ENCODE measurements around the gene ELN. TPM values are rescaled to one million over a fixed set of nuclear protein-coding genes. Genes with fewer than 3 reads are reported as not detected.

Gene ELN
- total and polyA plus RNA-seq, 2 of the 8 experiments (the other 6 are each of a cell fraction or from before 2014, with no cell fraction given): 5.1 to 5.6 TPM

DNA sequence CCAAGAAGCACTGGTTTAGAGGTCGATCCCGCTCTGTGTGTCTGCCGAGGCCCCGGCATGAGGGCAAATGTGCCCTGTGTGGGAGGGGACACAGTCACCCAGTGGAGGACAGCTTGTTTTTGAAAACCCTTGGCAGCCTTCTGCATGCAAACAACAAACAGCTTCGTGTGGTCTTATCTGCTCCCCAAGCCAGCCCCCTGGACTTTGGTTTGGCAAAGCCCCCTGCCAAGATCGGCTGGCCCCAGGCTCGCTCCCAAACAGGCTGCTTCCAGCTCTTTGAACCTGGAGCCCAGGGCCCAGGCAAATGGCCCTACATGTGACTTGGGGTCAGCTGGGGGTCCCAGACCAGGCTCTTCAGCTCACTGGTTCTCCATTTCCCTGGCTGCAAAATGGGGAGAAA, 2.9 kb downstream of the ELN start (continued):
- TF ChIP-seq, protein P1, sequence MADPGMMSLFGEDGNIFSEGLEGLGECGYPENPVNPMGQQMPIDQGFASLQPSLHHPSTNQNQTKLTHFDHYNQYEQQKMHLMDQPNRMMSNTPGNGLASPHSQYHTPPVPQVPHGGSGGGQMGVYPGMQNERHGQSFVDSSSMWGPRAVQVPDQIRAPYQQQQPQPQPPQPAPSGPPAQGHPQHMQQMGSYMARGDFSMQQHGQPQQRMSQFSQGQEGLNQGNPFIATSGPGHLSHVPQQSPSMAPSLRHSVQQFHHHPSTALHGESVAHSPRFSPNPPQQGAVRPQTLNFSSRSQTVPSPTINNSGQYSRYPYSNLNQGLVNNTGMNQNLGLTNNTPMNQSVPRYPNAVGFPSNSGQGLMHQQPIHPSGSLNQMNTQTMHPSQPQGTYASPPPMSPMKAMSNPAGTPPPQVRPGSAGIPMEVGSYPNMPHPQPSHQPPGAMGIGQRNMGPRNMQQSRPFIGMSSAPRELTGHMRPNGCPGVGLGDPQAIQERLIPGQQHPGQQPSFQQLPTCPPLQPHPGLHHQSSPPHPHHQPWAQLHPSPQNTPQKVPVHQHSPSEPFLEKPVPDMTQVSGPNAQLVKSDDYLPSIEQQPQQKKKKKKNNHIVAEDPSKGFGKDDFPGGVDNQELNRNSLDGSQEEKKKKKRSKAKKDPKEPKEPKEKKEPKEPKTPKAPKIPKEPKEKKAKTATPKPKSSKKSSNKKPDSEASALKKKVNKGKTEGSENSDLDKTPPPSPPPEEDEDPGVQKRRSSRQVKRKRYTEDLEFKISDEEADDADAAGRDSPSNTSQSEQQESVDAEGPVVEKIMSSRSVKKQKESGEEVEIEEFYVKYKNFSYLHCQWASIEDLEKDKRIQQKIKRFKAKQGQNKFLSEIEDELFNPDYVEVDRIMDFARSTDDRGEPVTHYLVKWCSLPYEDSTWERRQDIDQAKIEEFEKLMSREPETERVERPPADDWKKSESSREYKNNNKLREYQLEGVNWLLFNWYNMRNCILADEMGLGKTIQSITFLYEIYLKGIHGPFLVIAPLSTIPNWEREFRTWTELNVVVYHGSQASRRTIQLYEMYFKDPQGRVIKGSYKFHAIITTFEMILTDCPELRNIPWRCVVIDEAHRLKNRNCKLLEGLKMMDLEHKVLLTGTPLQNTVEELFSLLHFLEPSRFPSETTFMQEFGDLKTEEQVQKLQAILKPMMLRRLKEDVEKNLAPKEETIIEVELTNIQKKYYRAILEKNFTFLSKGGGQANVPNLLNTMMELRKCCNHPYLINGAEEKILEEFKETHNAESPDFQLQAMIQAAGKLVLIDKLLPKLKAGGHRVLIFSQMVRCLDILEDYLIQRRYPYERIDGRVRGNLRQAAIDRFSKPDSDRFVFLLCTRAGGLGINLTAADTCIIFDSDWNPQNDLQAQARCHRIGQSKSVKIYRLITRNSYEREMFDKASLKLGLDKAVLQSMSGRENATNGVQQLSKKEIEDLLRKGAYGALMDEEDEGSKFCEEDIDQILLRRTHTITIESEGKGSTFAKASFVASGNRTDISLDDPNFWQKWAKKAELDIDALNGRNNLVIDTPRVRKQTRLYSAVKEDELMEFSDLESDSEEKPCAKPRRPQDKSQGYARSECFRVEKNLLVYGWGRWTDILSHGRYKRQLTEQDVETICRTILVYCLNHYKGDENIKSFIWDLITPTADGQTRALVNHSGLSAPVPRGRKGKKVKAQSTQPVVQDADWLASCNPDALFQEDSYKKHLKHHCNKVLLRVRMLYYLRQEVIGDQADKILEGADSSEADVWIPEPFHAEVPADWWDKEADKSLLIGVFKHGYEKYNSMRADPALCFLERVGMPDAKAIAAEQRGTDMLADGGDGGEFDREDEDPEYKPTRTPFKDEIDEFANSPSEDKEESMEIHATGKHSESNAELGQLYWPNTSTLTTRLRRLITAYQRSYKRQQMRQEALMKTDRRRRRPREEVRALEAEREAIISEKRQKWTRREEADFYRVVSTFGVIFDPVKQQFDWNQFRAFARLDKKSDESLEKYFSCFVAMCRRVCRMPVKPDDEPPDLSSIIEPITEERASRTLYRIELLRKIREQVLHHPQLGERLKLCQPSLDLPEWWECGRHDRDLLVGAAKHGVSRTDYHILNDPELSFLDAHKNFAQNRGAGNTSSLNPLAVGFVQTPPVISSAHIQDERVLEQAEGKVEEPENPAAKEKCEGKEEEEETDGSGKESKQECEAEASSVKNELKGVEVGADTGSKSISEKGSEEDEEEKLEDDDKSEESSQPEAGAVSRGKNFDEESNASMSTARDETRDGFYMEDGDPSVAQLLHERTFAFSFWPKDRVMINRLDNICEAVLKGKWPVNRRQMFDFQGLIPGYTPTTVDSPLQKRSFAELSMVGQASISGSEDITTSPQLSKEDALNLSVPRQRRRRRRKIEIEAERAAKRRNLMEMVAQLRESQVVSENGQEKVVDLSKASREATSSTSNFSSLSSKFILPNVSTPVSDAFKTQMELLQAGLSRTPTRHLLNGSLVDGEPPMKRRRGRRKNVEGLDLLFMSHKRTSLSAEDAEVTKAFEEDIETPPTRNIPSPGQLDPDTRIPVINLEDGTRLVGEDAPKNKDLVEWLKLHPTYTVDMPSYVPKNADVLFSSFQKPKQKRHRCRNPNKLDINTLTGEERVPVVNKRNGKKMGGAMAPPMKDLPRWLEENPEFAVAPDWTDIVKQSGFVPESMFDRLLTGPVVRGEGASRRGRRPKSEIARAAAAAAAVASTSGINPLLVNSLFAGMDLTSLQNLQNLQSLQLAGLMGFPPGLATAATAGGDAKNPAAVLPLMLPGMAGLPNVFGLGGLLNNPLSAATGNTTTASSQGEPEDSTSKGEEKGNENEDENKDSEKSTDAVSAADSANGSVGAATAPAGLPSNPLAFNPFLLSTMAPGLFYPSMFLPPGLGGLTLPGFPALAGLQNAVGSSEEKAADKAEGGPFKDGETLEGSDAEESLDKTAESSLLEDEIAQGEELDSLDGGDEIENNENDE (IDR thresholded peaks at IDR 0.05; ENCODE audit: insufficient replicate concordance, low read length): no peak
- TF ChIP-seq SRF (IDR thresholded peaks at IDR 0.05; ENCODE audit: low read depth, low read length) (no peak), GABPA (IDR thresholded peaks at IDR 0.05; ENCODE audit: borderline replicate concordance, insufficient read depth, low read length) (no peak), NRF1 (IDR thresholded peaks at IDR 0.05; ENCODE audit: low read depth, low read length) (no peak), SAP30 (IDR thresholded peaks at IDR 0.05; ENCODE audit: insufficient read depth, insufficient replicate concordance, low read length) (no peak), TBP (IDR thresholded peaks at IDR 0.05; ENCODE audit: low read depth, low read length) (no peak), CHD2 (IDR thresholded peaks at IDR 0.05; ENCODE audit: low read length) (no peak), KDM5A (IDR thresholded peaks at IDR 0.05; ENCODE audit: low read length) (no peak), BCL11A (IDR thresholded peaks at IDR 0.05; ENCODE audit: low read depth in 2 of 2, low read length in 2 of 2) (no peak), ZNF274 (IDR thresholded peaks at IDR 0.05; ENCODE audit: borderline replicate concordance, extremely low read depth, low read length) (no peak)
